ENCODE results near the gene MYO3B.

The MYO3B gene

GRCh38 chr2:170177950-170178781, at the start of gene MYO3B:
TSS of gene MYO3B (plus strand) at chr2:170178147. CDS start at chr2:170178288, 141 bp downstream.
- DNase-seq: peak; percentile 38

- no peak for DNase-seq
Observed at GRCh38 chr2:170139276-170139967, 38.5 kb upstream of the MYO3B start.

- DNase-seq: no peak
Observed at GRCh38 chr2:170140561-170140960, 37.4 kb upstream of the MYO3B start.

GRCh38 chr2:170141865-170142264, 36.1 kb upstream of the MYO3B start:
- no peak for DNase-seq

GRCh38 chr2:170142502-170142901, 35.4 kb upstream of the MYO3B start:
- DNase-seq: peak; percentile 10

- DNase-seq: no peak
Observed at GRCh38 chr2:170143045-170143717, 34.8 kb upstream of the MYO3B start.

GRCh38 chr2:170144761-170145160, 33.2 kb upstream of the MYO3B start:
- no peak for DNase-seq

GRCh38 chr2:170145191-170145590, 32.8 kb upstream of the MYO3B start:
- no peak for DNase-seq

- peak; percentile 44 for DNase-seq
Observed at GRCh38 chr2:170145675-170146432, 32.1 kb upstream of the MYO3B start.

- peak; percentile 53 for DNase-seq
Observed at GRCh38 chr2:170146784-170147183, 31.2 kb upstream of the MYO3B start.

GRCh38 chr2:170147576-170147975, 30.4 kb upstream of the MYO3B start:
- no peak for DNase-seq

GRCh38 chr2:170148161-170148560, 29.8 kb upstream of the MYO3B start:
- DNase-seq: no peak

GRCh38 chr2:170152421-170152820, 25.5 kb upstream of the MYO3B start:
- DNase-seq: no peak

- DNase-seq: peak; percentile 45
Observed at GRCh38 chr2:170155022-170155722, 22.8 kb upstream of the MYO3B start.

GRCh38 chr2:170155723-170156253, 22.2 kb upstream of the MYO3B start:
- no peak for DNase-seq

- no peak for DNase-seq
Observed at GRCh38 chr2:170156592-170156991, 21.4 kb upstream of the MYO3B start.

- peak; percentile 49 for DNase-seq
Observed at GRCh38 chr2:170157025-170157684, 20.8 kb upstream of the MYO3B start.

GRCh38 chr2:170159060-170159459, 18.9 kb upstream of the MYO3B start:
- DNase-seq: no peak

- DNase-seq: no peak
Observed at GRCh38 chr2:170161516-170162270, 16.3 kb upstream of the MYO3B start.

GRCh38 chr2:170162271-170162632, 15.7 kb upstream of the MYO3B start:
- DNase-seq: no peak

Measured in NCI-H69 (cell line).